HepG2 (cell line): ENCODE measurements around the gene CDK10. TPM values are rescaled to one million over a fixed set of nuclear protein-coding genes. Genes with fewer than 3 reads are reported as not detected.

ENCODE experiments used
- CBX1 ChIP-seq: IDR thresholded peaks from one replicate; pipeline ENCODE4 v1.6.1; 2016; ENCODE audit warnings: antibody characterized with exemption, low read depth
- CREBL2 ChIP-seq: sonication (generic); formaldehyde crosslinking; IDR thresholded peaks from 2 replicates; pipeline ENCODE4 v1.8.1; 2023; ENCODE audit warnings: missing genetic modification reagents, mild to moderate bottlenecking, borderline replicate concordance
- FLYWCH1 ChIP-seq: sonication (generic); formaldehyde crosslinking; IDR thresholded peaks from 2 replicates; pipeline ENCODE4 v1.8.1; 2023; ENCODE audit warnings: mild to moderate bottlenecking, missing genetic modification reagents
- FOXA1 ChIP-seq, 2 experiments: fragments of 450-650 bp in 1 of 2; sonication (generic) in 1 of 2; formaldehyde crosslinking in 1 of 2; IDR thresholded peaks; 2 replicates each; pipeline versions ENCODE4 v1.4.0 to v1.6.1; 2016 to 2020; ENCODE audit warnings: missing genetic modification reagents in 1 of 2
- GPN1 ChIP-seq: sonication (generic); formaldehyde crosslinking; IDR thresholded peaks from 2 replicates; pipeline ENCODE4 v1.5.1; 2020; ENCODE audit warnings: missing genetic modification reagents, borderline replicate concordance
- HNF1A ChIP-seq, 2 experiments: sonication (generic) in 1 of 2; formaldehyde crosslinking in 1 of 2; IDR thresholded peaks; 2 replicates each; pipeline versions ENCODE4 v1.4.0 to v1.6.1; 2016 to 2020; ENCODE audit warnings: borderline replicate concordance in 1 of 2, low read depth in 1 of 2, mild to moderate bottlenecking in 1 of 2, missing genetic modification reagents in 1 of 2
- KDM3A ChIP-seq: IDR thresholded peaks from 2 replicates; pipeline ENCODE4 v1.6.1; 2018; ENCODE audit warnings: low read depth, missing compliant biosample characterization
- MEF2D ChIP-seq: sonication (generic); formaldehyde crosslinking; IDR thresholded peaks from 2 replicates; pipeline ENCODE4 v1.5.1; 2020; ENCODE audit warnings: mild to moderate bottlenecking, missing genetic modification reagents
- NCOA1 ChIP-seq: sonication (generic); formaldehyde crosslinking; IDR thresholded peaks from 2 replicates; pipeline ENCODE4 v1.9.0; 2021; ENCODE audit warnings: missing genetic modification reagents
- RFX3 ChIP-seq: IDR thresholded peaks from 2 replicates; pipeline ENCODE4 v1.6.1; 2016; ENCODE audit warnings: missing biosample characterization, missing genetic modification reagents
- RORA ChIP-seq: sonication (generic); formaldehyde crosslinking; IDR thresholded peaks from 2 replicates; pipeline ENCODE4 v1.5.0; 2020; ENCODE audit warnings: mild to moderate bottlenecking, missing genetic modification reagents, moderate library complexity
- TAF15 ChIP-seq: fragments of 200-400 bp; formaldehyde crosslinking; IDR thresholded peaks from one replicate; pipeline ENCODE4 v1.6.1; 2018; ENCODE audit warnings: mild to moderate bottlenecking, low read depth, low read length; ENCODE audit not compliant: poor library complexity, severe bottlenecking
- TEF ChIP-seq: sonication (generic); formaldehyde crosslinking; IDR thresholded peaks from 2 replicates; pipeline ENCODE4 v1.5.0; 2020; ENCODE audit warnings: missing genetic modification reagents
- THYN1 ChIP-seq: sonication (generic); formaldehyde crosslinking; IDR thresholded peaks from 2 replicates; pipeline ENCODE4 v1.8.1; 2023; ENCODE audit warnings: low read depth, mild to moderate bottlenecking, moderate library complexity, missing genetic modification reagents, borderline replicate concordance
- ZBTB38 ChIP-seq: sonication (generic); formaldehyde crosslinking; IDR thresholded peaks from 2 replicates; pipeline ENCODE4 v1.5.1; 2020; ENCODE audit warnings: mild to moderate bottlenecking, missing genetic modification reagents
- ZNF230 ChIP-seq: sonication (generic); formaldehyde crosslinking; IDR thresholded peaks from 2 replicates; pipeline ENCODE4 v1.4.0; 2020; ENCODE audit warnings: mild to moderate bottlenecking, missing genetic modification reagents
- ZNF510 ChIP-seq: sonication (generic); formaldehyde crosslinking; IDR thresholded peaks from 2 replicates; pipeline ENCODE4 v1.4.0; 2020; ENCODE audit warnings: low read depth, mild to moderate bottlenecking, missing genetic modification reagents
- ZNF567 ChIP-seq: sonication (generic); formaldehyde crosslinking; IDR thresholded peaks from 2 replicates; pipeline ENCODE4 v1.8.1; 2023; ENCODE audit warnings: mild to moderate bottlenecking, missing genetic modification reagents, borderline replicate concordance
- ZNF660 ChIP-seq: sonication (generic); formaldehyde crosslinking; IDR thresholded peaks from 2 replicates; pipeline ENCODE4 v1.5.1; 2020; ENCODE audit warnings: mild to moderate bottlenecking, low read depth, missing genetic modification reagents, borderline replicate concordance
- ZNF784 ChIP-seq: sonication (generic); formaldehyde crosslinking; IDR thresholded peaks from 2 replicates; pipeline ENCODE4 v1.5.1; 2020; ENCODE audit warnings: missing genetic modification reagents, mild to moderate bottlenecking, borderline replicate concordance
- ZNF841 ChIP-seq: sonication (generic); formaldehyde crosslinking; IDR thresholded peaks from 2 replicates; pipeline ENCODE4 v1.8.1; 2023; ENCODE audit warnings: missing genetic modification reagents, borderline replicate concordance
- polyA plus RNA-seq, 8 experiments: library from polyadenylated mRNA; depleted of rRNA in 3 of 8; stranded (reverse) in 7 of 8; unstranded in 1 of 8; fragments of >200 nt; fragmentation: Illumina TruSeq in 4 of 8; extraction: Trizol in 4 of 8; gene quantifications; 2 replicates each; pipeline versions ENCODE4 v1.2.1 to v1.2.3, GENCODE V29; 2011 to 2016; ENCODE audit warnings: low read depth in 4 of 8, missing spikeins in 1 of 8, mixed read lengths in 1 of 8; ENCODE audit not compliant: insufficient read depth in 1 of 8
- total RNA-seq, 5 experiments: library from RNA; depleted of rRNA; stranded (reverse); fragments of >200 nt; fragmentation: Illumina TruSeq; extraction: Trizol; gene quantifications; 2 replicates each; pipeline ENCODE4 v1.2.3, GENCODE V29; 2016; ENCODE audit warnings: low read depth in 1 of 5

CDK10 gene
- total and polyA plus RNA-seq, 2 of the 13 experiments (the other 11 are each of a cell fraction or from before 2014, with no cell fraction given), result 2.5 to 3.9 TPM

- TF ChIP-seq TEF (CRISPR knock-in tag) (0 out of 2 replicates have a peak, but pooled peaks have one; percentile 34), NCOA1 (CRISPR knock-in tag) (peak; percentile 77; the same call in 1 of the 2 replicates), MEF2D (no peak; the same call in 1 of the 2 replicates), FOXA1 (IDR thresholded peaks at IDR 0.05) (no peak), FOXA1 (CRISPR knock-in tag; IDR thresholded peaks at IDR 0.05) (0 out of 2 replicates have a peak, but pooled peaks have one; percentile 29), ZNF510 (CRISPR knock-in tag) (no peak; the same call in 1 of the 2 replicates), ZNF660 (CRISPR knock-in tag) (no peak), ZNF230 (CRISPR knock-in tag) (peak; percentile 55), FLYWCH1 (CRISPR knock-in tag) (no peak), ZBTB38 (CRISPR knock-in tag) (peak; percentile 89), HNF1A (IDR thresholded peaks at IDR 0.05; ENCODE audit: low read depth) (no peak), HNF1A (CRISPR knock-in tag; IDR thresholded peaks at IDR 0.05; ENCODE audit: borderline replicate concordance) (peak; percentile 81; the same call in 1 of the 2 replicates), ZNF784 (CRISPR knock-in tag) (no peak; the same call in 1 of the 2 replicates), THYN1 (no peak), CREBL2 (CRISPR knock-in tag) (peak; percentile 21; the same call in 1 of the 2 replicates), TAF15 (peak; percentile 45), ZNF567 (CRISPR knock-in tag) (peak; percentile 83; the same call in 1 of the 2 replicates), RORA (CRISPR knock-in tag) (no peak), RFX3 (CRISPR knock-in tag) (peak; percentile 83), GPN1 (CRISPR knock-in tag) (0 out of 2 replicates have a peak, but pooled peaks have one; percentile 16), KDM3A (CRISPR knock-in tag) (peak; percentile 76; the same call in 1 of the 2 replicates), CBX1 (peak; percentile 77), ZNF841 (CRISPR knock-in tag) (no peak; the same call in 1 of the 2 replicates)
These were observed 28.9 kb upstream of the CDK10 start, which contains the start of the genes CHMP1A and SPATA33 (continued) for GRCh38 chr16:89657442-89658220.
